HEK293 (cell line): Measurements from ENCODE around the gene RNU7-1.

ENCODE experiments used
- EGR2 ChIP-seq: fragments of 450-650 bp; formaldehyde crosslinking; IDR thresholded peaks from 2 replicates; pipeline ENCODE4 v1.5.1; 2016; ENCODE audit warnings: low read depth, missing biosample characterization, missing genetic modification characterization
- HOXA7 ChIP-seq: sonication (generic); formaldehyde crosslinking; IDR thresholded peaks from 2 replicates; pipeline ENCODE4 v1.8.1; 2022; ENCODE audit warnings: missing genetic modification reagents, borderline replicate concordance
- IKZF3 ChIP-seq: fragments of 450-650 bp; IDR thresholded peaks from 2 replicates; pipeline ENCODE4 v1.5.0; 2018; ENCODE audit warnings: missing biosample characterization, mild to moderate bottlenecking, missing genetic modification characterization, moderate library complexity
- KLF10 ChIP-seq: fragments of 450-650 bp; IDR thresholded peaks from 2 replicates; pipeline ENCODE4 v1.5.1; 2018; ENCODE audit warnings: missing biosample characterization, mild to moderate bottlenecking, missing genetic modification characterization
- OSR2 ChIP-seq: fragments of 450-650 bp; formaldehyde crosslinking; IDR thresholded peaks from 2 replicates; pipeline ENCODE4 v1.5.1; 2016; ENCODE audit warnings: missing biosample characterization, missing genetic modification characterization
- REPIN1 ChIP-seq: fragments of 450-650 bp; formaldehyde crosslinking; IDR thresholded peaks from 2 replicates; pipeline ENCODE4 v1.5.1; 2017; ENCODE audit warnings: missing biosample characterization, missing genetic modification characterization, low read depth
- WT1 ChIP-seq: fragments of 450-650 bp; formaldehyde crosslinking; IDR thresholded peaks from 2 replicates; pipeline ENCODE4 v1.5.1; 2016; ENCODE audit warnings: missing biosample characterization, missing genetic modification characterization
- YY1 ChIP-seq: fragments of 450-650 bp; formaldehyde crosslinking; IDR thresholded peaks from 2 replicates; pipeline ENCODE4 v1.5.1; 2018; ENCODE audit warnings: missing biosample characterization, missing genetic modification characterization
- ZEB2 ChIP-seq: fragments of 450-650 bp; formaldehyde crosslinking; IDR thresholded peaks from 2 replicates; pipeline ENCODE4 v1.5.1; 2016; ENCODE audit warnings: missing biosample characterization, missing genetic modification characterization
- ZFP69B ChIP-seq: fragments of 450-650 bp; formaldehyde crosslinking; IDR thresholded peaks from 2 replicates; pipeline ENCODE4 v1.5.1; 2016; ENCODE audit warnings: missing biosample characterization, missing genetic modification characterization
- ZIC2 ChIP-seq: fragments of 450-650 bp; formaldehyde crosslinking; IDR thresholded peaks from 2 replicates; pipeline ENCODE4 v1.5.1; 2016; ENCODE audit warnings: missing biosample characterization, missing genetic modification characterization
- ZNF174 ChIP-seq: fragments of 450-650 bp; formaldehyde crosslinking; IDR thresholded peaks from 2 replicates; pipeline ENCODE4 v1.5.0; 2017; ENCODE audit warnings: missing biosample characterization, mild to moderate bottlenecking, missing genetic modification characterization
- ZNF214 ChIP-seq: fragments of 450-650 bp; formaldehyde crosslinking; IDR thresholded peaks from 2 replicates; pipeline ENCODE4 v1.5.1; 2017; ENCODE audit warnings: missing biosample characterization, mild to moderate bottlenecking, missing genetic modification characterization, borderline replicate concordance
- ZNF221 ChIP-seq: fragments of 450-650 bp; formaldehyde crosslinking; IDR thresholded peaks from 2 replicates; pipeline ENCODE4 v1.5.1; 2017; ENCODE audit warnings: missing biosample characterization, missing genetic modification characterization, borderline replicate concordance
- ZNF335 ChIP-seq: fragments of 450-650 bp; formaldehyde crosslinking; conservative IDR thresholded peaks from 2 replicates; pipeline ENCODE4 v1.5.1; 2016; ENCODE audit warnings: missing biosample characterization, missing genetic modification characterization
- ZNF354C ChIP-seq: fragments of 450-650 bp; formaldehyde crosslinking; IDR thresholded peaks from 2 replicates; pipeline ENCODE4 v1.5.1; 2016; ENCODE audit warnings: missing biosample characterization, missing genetic modification characterization, low read depth, borderline replicate concordance
- ZNF510 ChIP-seq: fragments of 450-650 bp; formaldehyde crosslinking; IDR thresholded peaks from 2 replicates; pipeline ENCODE4 v1.5.1; 2018; ENCODE audit warnings: mild to moderate bottlenecking, missing genetic modification characterization, missing biosample characterization; ENCODE audit not compliant: insufficient replicate concordance
- ZNF549 ChIP-seq: fragments of 450-650 bp; IDR thresholded peaks from 2 replicates; pipeline ENCODE4 v1.5.1; 2018; ENCODE audit warnings: missing biosample characterization, missing genetic modification characterization, mild to moderate bottlenecking, inconsistent platforms, moderate library complexity
- ZNF629 ChIP-seq: fragments of 450-650 bp; formaldehyde crosslinking; IDR thresholded peaks from 2 replicates; pipeline ENCODE4 v1.5.1; 2017; ENCODE audit warnings: missing biosample characterization, missing genetic modification characterization
- ZNF792 ChIP-seq: fragments of 450-650 bp; formaldehyde crosslinking; IDR thresholded peaks from 2 replicates; pipeline ENCODE4 v1.5.1; 2016; ENCODE audit warnings: missing biosample characterization, missing genetic modification characterization
- ZNF830 ChIP-seq: fragments of 450-650 bp; IDR thresholded peaks from 2 replicates; pipeline ENCODE4 v1.5.0; 2018; ENCODE audit warnings: missing biosample characterization, missing genetic modification characterization, low read depth, mild to moderate bottlenecking, moderate library complexity
- TF ChIP-seq, protein P1 (sequence below): fragments of 450-650 bp; formaldehyde crosslinking; IDR thresholded peaks from 2 replicates; pipeline ENCODE4 v1.5.1; 2017; ENCODE audit warnings: missing biosample characterization, missing genetic modification characterization
- TF ChIP-seq, protein P2 (sequence below): fragments of 450-650 bp; formaldehyde crosslinking; IDR thresholded peaks from 2 replicates; pipeline ENCODE4 v1.5.1; 2016; ENCODE audit warnings: missing biosample characterization, missing genetic modification characterization
- TF ChIP-seq, protein P3 (sequence below): fragments of 450-650 bp; formaldehyde crosslinking; IDR thresholded peaks from 2 replicates; pipeline ENCODE4 v1.5.1; 2016; ENCODE audit warnings: missing biosample characterization, missing genetic modification characterization, borderline replicate concordance
- TF ChIP-seq, protein P4 (sequence below): fragments of 450-650 bp; formaldehyde crosslinking; IDR thresholded peaks from 2 replicates; pipeline ENCODE4 v1.5.1; 2016; ENCODE audit warnings: missing biosample characterization, missing genetic modification characterization
- TF ChIP-seq, protein P5 (sequence below): fragments of 450-650 bp; formaldehyde crosslinking; IDR thresholded peaks from 2 replicates; pipeline ENCODE4 v1.5.1; 2016; ENCODE audit warnings: missing biosample characterization, missing genetic modification characterization
- TF ChIP-seq, protein P6 (sequence below): fragments of 450-650 bp; formaldehyde crosslinking; IDR thresholded peaks from 2 replicates; pipeline ENCODE4 v1.5.1; 2017; ENCODE audit warnings: missing biosample characterization, missing genetic modification characterization
- TF ChIP-seq, protein P7 (sequence below): fragments of 450-650 bp; formaldehyde crosslinking; IDR thresholded peaks from 2 replicates; pipeline ENCODE4 v1.5.1; 2017; ENCODE audit warnings: missing biosample characterization, missing genetic modification characterization
- TF ChIP-seq, protein P8 (sequence below): fragments of 450-650 bp; formaldehyde crosslinking; IDR thresholded peaks from 2 replicates; pipeline ENCODE4 v1.5.1; 2016; ENCODE audit warnings: missing biosample characterization, missing genetic modification characterization

RNU7-1 gene

DNA sequence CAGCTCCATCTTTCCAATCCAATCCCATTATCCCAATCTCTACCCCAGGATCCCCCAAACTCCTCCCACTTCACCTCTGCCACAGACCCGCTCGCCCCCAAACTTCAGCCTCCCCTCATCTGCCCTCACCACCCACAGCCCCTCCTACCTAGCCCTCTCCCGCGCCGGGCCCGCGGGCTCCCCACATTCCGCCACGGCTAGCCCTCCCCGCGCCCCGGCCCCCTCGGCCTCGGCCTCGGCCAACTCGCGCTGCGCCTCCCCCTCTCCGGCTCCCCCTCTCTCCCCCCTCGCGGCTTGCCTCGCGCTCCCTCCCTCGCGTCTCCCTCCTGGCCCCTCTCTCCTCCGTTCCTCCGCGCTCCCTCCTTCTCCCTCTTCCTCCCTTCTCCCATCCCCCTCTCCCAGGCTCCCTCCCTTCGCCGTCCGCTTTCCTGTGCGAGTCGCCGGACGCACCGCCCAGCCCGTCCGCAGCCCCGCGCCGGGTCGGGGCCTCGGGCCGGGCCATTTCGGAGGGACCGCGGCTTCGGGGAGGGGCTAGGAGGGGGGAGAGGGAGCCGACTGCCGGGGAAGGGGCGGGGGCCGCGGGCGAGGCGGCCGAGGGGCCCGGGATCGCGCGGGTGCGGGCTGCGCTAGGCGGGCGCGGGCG lies 16.1 kb upstream of the RNU7-1 start, which contains the start of gene ATN1 (continued):
- no peak for TF ChIP-seq ZNF830 (tag by site-specific recombination)
- TF ChIP-seq, protein P1, sequence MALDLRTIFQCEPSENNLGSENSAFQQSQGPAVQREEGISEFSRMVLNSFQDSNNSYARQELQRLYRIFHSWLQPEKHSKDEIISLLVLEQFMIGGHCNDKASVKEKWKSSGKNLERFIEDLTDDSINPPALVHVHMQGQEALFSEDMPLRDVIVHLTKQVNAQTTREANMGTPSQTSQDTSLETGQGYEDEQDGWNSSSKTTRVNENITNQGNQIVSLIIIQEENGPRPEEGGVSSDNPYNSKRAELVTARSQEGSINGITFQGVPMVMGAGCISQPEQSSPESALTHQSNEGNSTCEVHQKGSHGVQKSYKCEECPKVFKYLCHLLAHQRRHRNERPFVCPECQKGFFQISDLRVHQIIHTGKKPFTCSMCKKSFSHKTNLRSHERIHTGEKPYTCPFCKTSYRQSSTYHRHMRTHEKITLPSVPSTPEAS (tag by site-specific recombination): no peak
- TF ChIP-seq, protein P2, sequence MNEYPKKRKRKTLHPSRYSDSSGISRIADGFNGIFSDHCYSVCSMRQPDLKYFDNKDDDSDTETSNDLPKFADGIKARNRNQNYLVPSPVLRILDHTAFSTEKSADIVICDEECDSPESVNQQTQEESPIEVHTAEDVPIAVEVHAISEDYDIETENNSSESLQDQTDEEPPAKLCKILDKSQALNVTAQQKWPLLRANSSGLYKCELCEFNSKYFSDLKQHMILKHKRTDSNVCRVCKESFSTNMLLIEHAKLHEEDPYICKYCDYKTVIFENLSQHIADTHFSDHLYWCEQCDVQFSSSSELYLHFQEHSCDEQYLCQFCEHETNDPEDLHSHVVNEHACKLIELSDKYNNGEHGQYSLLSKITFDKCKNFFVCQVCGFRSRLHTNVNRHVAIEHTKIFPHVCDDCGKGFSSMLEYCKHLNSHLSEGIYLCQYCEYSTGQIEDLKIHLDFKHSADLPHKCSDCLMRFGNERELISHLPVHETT (tag by site-specific recombination): no peak
- no peak for TF ChIP-seq HOXA7 (CRISPR knock-in tag)
- TF ChIP-seq, protein P3, sequence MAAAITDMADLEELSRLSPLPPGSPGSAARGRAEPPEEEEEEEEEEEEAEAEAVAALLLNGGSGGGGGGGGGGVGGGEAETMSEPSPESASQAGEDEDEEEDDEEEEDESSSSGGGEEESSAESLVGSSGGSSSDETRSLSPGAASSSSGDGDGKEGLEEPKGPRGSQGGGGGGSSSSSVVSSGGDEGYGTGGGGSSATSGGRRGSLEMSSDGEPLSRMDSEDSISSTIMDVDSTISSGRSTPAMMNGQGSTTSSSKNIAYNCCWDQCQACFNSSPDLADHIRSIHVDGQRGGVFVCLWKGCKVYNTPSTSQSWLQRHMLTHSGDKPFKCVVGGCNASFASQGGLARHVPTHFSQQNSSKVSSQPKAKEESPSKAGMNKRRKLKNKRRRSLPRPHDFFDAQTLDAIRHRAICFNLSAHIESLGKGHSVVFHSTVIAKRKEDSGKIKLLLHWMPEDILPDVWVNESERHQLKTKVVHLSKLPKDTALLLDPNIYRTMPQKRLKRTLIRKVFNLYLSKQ (tag by site-specific recombination): no peak
- peak; percentile 87; the same call in 1 of the 2 replicates for TF ChIP-seq ZEB2 (tag by site-specific recombination)
- peak; percentile 14; the same call in 1 of the 2 replicates for TF ChIP-seq OSR2
- peak; percentile 82 for TF ChIP-seq ZNF335 (tag by site-specific recombination)
- TF ChIP-seq KLF10 (tag by site-specific recombination): no peak
- TF ChIP-seq, protein P4, sequence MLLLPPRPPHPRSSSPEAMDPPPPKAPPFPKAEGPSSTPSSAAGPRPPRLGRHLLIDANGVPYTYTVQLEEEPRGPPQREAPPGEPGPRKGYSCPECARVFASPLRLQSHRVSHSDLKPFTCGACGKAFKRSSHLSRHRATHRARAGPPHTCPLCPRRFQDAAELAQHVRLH: no peak
- no peak; the same call in 1 of the 2 replicates for TF ChIP-seq YY1 (tag by site-specific recombination)
- TF ChIP-seq EGR2 (tag by site-specific recombination): peak; percentile 95
- TF ChIP-seq ZIC2 (tag by site-specific recombination): peak; percentile 10; the same call in 1 of the 2 replicates
- peak; percentile 81 for TF ChIP-seq ZFP69B
- TF ChIP-seq, protein P5, sequence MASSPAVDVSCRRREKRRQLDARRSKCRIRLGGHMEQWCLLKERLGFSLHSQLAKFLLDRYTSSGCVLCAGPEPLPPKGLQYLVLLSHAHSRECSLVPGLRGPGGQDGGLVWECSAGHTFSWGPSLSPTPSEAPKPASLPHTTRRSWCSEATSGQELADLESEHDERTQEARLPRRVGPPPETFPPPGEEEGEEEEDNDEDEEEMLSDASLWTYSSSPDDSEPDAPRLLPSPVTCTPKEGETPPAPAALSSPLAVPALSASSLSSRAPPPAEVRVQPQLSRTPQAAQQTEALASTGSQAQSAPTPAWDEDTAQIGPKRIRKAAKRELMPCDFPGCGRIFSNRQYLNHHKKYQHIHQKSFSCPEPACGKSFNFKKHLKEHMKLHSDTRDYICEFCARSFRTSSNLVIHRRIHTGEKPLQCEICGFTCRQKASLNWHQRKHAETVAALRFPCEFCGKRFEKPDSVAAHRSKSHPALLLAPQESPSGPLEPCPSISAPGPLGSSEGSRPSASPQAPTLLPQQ (tag by site-specific recombination): peak; percentile 81
- TF ChIP-seq, protein P6, sequence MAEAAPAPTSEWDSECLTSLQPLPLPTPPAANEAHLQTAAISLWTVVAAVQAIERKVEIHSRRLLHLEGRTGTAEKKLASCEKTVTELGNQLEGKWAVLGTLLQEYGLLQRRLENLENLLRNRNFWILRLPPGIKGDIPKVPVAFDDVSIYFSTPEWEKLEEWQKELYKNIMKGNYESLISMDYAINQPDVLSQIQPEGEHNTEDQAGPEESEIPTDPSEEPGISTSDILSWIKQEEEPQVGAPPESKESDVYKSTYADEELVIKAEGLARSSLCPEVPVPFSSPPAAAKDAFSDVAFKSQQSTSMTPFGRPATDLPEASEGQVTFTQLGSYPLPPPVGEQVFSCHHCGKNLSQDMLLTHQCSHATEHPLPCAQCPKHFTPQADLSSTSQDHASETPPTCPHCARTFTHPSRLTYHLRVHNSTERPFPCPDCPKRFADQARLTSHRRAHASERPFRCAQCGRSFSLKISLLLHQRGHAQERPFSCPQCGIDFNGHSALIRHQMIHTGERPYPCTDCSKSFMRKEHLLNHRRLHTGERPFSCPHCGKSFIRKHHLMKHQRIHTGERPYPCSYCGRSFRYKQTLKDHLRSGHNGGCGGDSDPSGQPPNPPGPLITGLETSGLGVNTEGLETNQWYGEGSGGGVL (tag by site-specific recombination): peak; percentile 100
- TF ChIP-seq, protein P7, sequence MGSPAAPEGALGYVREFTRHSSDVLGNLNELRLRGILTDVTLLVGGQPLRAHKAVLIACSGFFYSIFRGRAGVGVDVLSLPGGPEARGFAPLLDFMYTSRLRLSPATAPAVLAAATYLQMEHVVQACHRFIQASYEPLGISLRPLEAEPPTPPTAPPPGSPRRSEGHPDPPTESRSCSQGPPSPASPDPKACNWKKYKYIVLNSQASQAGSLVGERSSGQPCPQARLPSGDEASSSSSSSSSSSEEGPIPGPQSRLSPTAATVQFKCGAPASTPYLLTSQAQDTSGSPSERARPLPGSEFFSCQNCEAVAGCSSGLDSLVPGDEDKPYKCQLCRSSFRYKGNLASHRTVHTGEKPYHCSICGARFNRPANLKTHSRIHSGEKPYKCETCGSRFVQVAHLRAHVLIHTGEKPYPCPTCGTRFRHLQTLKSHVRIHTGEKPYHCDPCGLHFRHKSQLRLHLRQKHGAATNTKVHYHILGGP: no peak
- TF ChIP-seq ZNF549: no peak
- TF ChIP-seq IKZF3 (tag by site-specific recombination): peak; percentile 84; the same call in 1 of the 2 replicates
- TF ChIP-seq REPIN1: no peak
- TF ChIP-seq ZNF629 (tag by site-specific recombination): peak; percentile 49
- no peak for TF ChIP-seq ZNF214 (tag by site-specific recombination)
- TF ChIP-seq WT1: peak; percentile 74; the same call in 1 of the 2 replicates
- TF ChIP-seq ZNF354C: no peak
- TF ChIP-seq ZNF174 (tag by site-specific recombination): no peak
- 0 out of 2 replicates have a peak, but pooled peaks have one; percentile 9 for TF ChIP-seq ZNF792
- TF ChIP-seq, protein P8, sequence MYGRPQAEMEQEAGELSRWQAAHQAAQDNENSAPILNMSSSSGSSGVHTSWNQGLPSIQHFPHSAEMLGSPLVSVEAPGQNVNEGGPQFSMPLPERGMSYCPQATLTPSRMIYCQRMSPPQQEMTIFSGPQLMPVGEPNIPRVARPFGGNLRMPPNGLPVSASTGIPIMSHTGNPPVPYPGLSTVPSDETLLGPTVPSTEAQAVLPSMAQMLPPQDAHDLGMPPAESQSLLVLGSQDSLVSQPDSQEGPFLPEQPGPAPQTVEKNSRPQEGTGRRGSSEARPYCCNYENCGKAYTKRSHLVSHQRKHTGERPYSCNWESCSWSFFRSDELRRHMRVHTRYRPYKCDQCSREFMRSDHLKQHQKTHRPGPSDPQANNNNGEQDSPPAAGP (tag by site-specific recombination): peak; percentile 94; the same call in 1 of the 2 replicates
- TF ChIP-seq ZNF221 (tag by site-specific recombination): no peak
- no peak for TF ChIP-seq ZNF510 (tag by site-specific recombination)
